Naive thymus-derived CD8-positive, alpha-beta T cell (primary cell): ENCODE measurements around the gene MYO10. TPM values are rescaled to one million over a fixed set of nuclear protein-coding genes. Genes with fewer than 3 reads are reported as not detected.

ENCODE experiments used
- ATAC-seq, 2 donors: fragments of 150-1000 bp; cut with Tn5 transposase in 1 of 2; sonication (Bioruptor Pico), chemical (Tn5 transposase) in 1 of 2; 1 replicate in 1 of 2; 2 replicates in 1 of 2; pipeline ENCODE4 v1.10.0; 2021; ENCODE audit warnings: mild to moderate bottlenecking in 2 of 2, moderate library complexity in 2 of 2
- POLR2A ChIA-PET: fragments of 350-600 bp; sonication (Branson Sonifier 250); formaldehyde crosslinking; loops from one replicate; lab custom pipeline; 2021; ENCODE audit warnings: antibody characterized with exemption; lab: Charles Lee
- DNase-seq, 10 donors: peaks; one replicate each; pipeline versions ENCODE4 v3.0.0 to v3.0.0-alpha.2; 2020 to 2022
- H3K27ac Mint-ChIP-seq, 10 donors: one replicate each; pipeline ENCODE4 v1.8.0; 2020 to 2022; ENCODE audit warnings: mild to moderate bottlenecking in 10 of 10, mixed read lengths in 10 of 10, moderate library complexity in 4 of 10, inconsistent platforms in 1 of 10
- H3K27me3 Mint-ChIP-seq, 5 donors: one replicate each; pipeline ENCODE4 v1.8.0; 2021 to 2022; ENCODE audit warnings: mixed read lengths in 5 of 5
- H3K36me3 Mint-ChIP-seq, 3 donors: one replicate each; pipeline ENCODE4 v1.8.0; 2020 to 2022; ENCODE audit warnings: mixed read lengths in 3 of 3, mild to moderate bottlenecking in 2 of 3, inconsistent platforms in 1 of 3
- H3K4me1 Mint-ChIP-seq, 4 donors: one replicate each; pipeline ENCODE4 v1.8.0; 2021 to 2022; ENCODE audit warnings: mixed read lengths in 4 of 4
- H3K4me3 Mint-ChIP-seq, 10 donors: one replicate each; pipeline ENCODE4 v1.8.0; 2020 to 2022; ENCODE audit warnings: mild to moderate bottlenecking in 10 of 10, mixed read lengths in 10 of 10, moderate library complexity in 6 of 10, inconsistent platforms in 1 of 10
- H3K9me3 Mint-ChIP-seq, 9 donors: one replicate each; pipeline ENCODE4 v1.8.0; 2020 to 2022; ENCODE audit warnings: mixed read lengths in 9 of 9, mild to moderate bottlenecking in 3 of 9, inconsistent platforms in 1 of 9, moderate library complexity in 1 of 9
- polyA plus RNA-seq, 3 donors: library from polyadenylated mRNA; unstranded; fragments of 300-500 nt; fragmentation: Illumina TruSeq; gene quantifications; one replicate each; pipeline ENCODE4 v1.2.3, GENCODE V29; 2021
- total RNA-seq, 8 experiments: library from RNA in 2 of 8; stranded (reverse) in 2 of 8; gene quantifications; one replicate each; pipeline ENCODE4 v1.2.3 and lab custom pipeline; 2021 to 2026

Gene MYO10
- total and polyA plus RNA-seq, 5 experiments from 2014 or later: 0.02 to 0.07 TPM; not detected in 3

- Mint-ChIP-seq H3K4me3 (no peak overlapping the region), H3K36me3 (no peaks in the 10 kb centered on the region), H3K4me1 (peaks cover 5 to 17% (median 13%) of the 10 kb centered on the region in 4 donors), H3K27ac (peak overlapping the region in 2 of 10 donors; percentile 25 to 43), H3K9me3 (no peaks in the 10 kb centered on the region), H3K27me3 (peaks cover 0 to 3% (median 0%) of the 10 kb centered on the region in 5 donors)
- DNase-seq (no peak), ATAC-seq (no peak)
- POLR2A ChIA-PET: interaction anchor here (4.2 kb wide), 1 partner anchor 57 kb away, joined by 25 read pairs; the partner anchor contains the start of gene RETREG1
Observed at GRCh38 chr5:16674750-16675149, 261.3 kb downstream of the MYO10 start.

- POLR2A ChIA-PET: interaction anchor here (0.6 to 4.2 kb wide), 4 partner anchors 24 to 90 kb away, joined by 4 to 25 read pairs (median 6); partner anchors contain the start of gene RETREG1
- H3K4me1 Mint-ChIP-seq: peaks cover 5 to 17% (median 13%) of the 10 kb centered on the region in 4 donors
- peak; percentile 89 for ATAC-seq
- H3K4me3 Mint-ChIP-seq: peak overlapping the region in 9 of 10 donors; percentile 48 to 81 (median 62)
- no peaks in the 10 kb centered on the region for H3K9me3 Mint-ChIP-seq
- H3K36me3 Mint-ChIP-seq: no peaks in the 10 kb centered on the region
- DNase-seq: peak in 9 of 10 donors; percentile 18 to 73 (median 42)
- peak overlapping the region; percentile 2 to 83 (median 50) for H3K27ac Mint-ChIP-seq
- H3K27me3 Mint-ChIP-seq: peaks cover 0 to 1% (median 0%) of the 10 kb centered on the region in 5 donors
Observed at GRCh38 chr5:16673241-16674201, 262.6 kb downstream of the MYO10 start.

GRCh38 chr5:16671208-16671607 is 264.9 kb downstream of the MYO10 start:
- Mint-ChIP-seq H3K27me3 (no peaks in the 10 kb centered on the region), H3K4me3 (no peak overlapping the region), H3K36me3 (no peaks in the 10 kb centered on the region), H3K9me3 (no peaks in the 10 kb centered on the region), H3K27ac (no peak overlapping the region), H3K4me1 (peaks cover 6 to 18% (median 13%) of the 10 kb centered on the region in 4 donors)
- POLR2A ChIA-PET: interaction anchor here (4.2 kb wide), 1 partner anchor 54 kb away, joined by 25 read pairs; the partner anchor contains the start of gene RETREG1
- DNase-seq (no peak), ATAC-seq (no peak)

- DNase-seq (no peak), ATAC-seq (no peak)
- Mint-ChIP-seq H3K4me1 (peaks cover 6 to 19% (median 16%) of the 10 kb centered on the region in 4 donors), H3K9me3 (no peaks in the 10 kb centered on the region), H3K27ac (no peak overlapping the region), H3K27me3 (no peaks in the 10 kb centered on the region), H3K36me3 (no peaks in the 10 kb centered on the region), H3K4me3 (no peak overlapping the region)
- POLR2A ChIA-PET: interaction anchor here (0.7 to 1.1 kb wide), 2 partner anchors 52 to 53 kb away, joined by 3 to 4 read pairs; partner anchors contain the start of gene RETREG1
Observed at GRCh38 chr5:16669776-16670175, 266.3 kb downstream of the MYO10 start.

GRCh38 chr5:16668631-16669030 is 267.5 kb downstream of the MYO10 start:
- no peak overlapping the region for H3K4me3 Mint-ChIP-seq
- no peak overlapping the region for H3K27ac Mint-ChIP-seq
- POLR2A ChIA-PET: interaction anchor here (7.6 kb wide), 1 partner anchor 52 kb away, joined by 67 read pairs; the partner anchor contains the start of gene RETREG1
- H3K27me3 Mint-ChIP-seq: no peaks in the 10 kb centered on the region
- no peak for DNase-seq
- ATAC-seq: no peak
- H3K4me1 Mint-ChIP-seq: peaks cover 6 to 20% (median 15%) of the 10 kb centered on the region in 4 donors
- no peaks in the 10 kb centered on the region for H3K36me3 Mint-ChIP-seq
- H3K9me3 Mint-ChIP-seq: no peaks in the 10 kb centered on the region

- POLR2A ChIA-PET: interaction anchor here (7.6 kb wide), 1 partner anchor 52 kb away, joined by 67 read pairs; the partner anchor contains the start of gene RETREG1
- DNase-seq (no peak), ATAC-seq (no peak)
- Mint-ChIP-seq H3K9me3 (no peaks in the 10 kb centered on the region), H3K36me3 (no peaks in the 10 kb centered on the region), H3K4me1 (peaks cover 3 to 20% (median 13%) of the 10 kb centered on the region in 4 donors), H3K4me3 (no peak overlapping the region), H3K27ac (peak overlapping the region in 1 of 10 donors; percentile 38), H3K27me3 (no peaks in the 10 kb centered on the region)
Observed at GRCh38 chr5:16668194-16668593, 267.9 kb downstream of the MYO10 start.

GRCh38 chr5:16666883-16667398 is 269.1 kb downstream of the MYO10 start:
- POLR2A ChIA-PET: interaction anchor here (0.6 to 7.6 kb wide), 7 partner anchors 9 to 210 kb away, joined by 3 to 67 read pairs (median 7); partner anchors contain the start of genes RETREG1 and ZNF622
- peak overlapping the region in 2 of 10 donors; percentile 52 to 72 for H3K4me3 Mint-ChIP-seq
- no peaks in the 10 kb centered on the region for H3K9me3 Mint-ChIP-seq
- H3K36me3 Mint-ChIP-seq: no peaks in the 10 kb centered on the region
- peaks cover 0 to 14% (median 6%) of the 10 kb centered on the region in 4 donors for H3K4me1 Mint-ChIP-seq
- H3K27ac Mint-ChIP-seq: peak overlapping the region in 4 of 10 donors; percentile 72 to 79 (median 79)
- no peaks in the 10 kb centered on the region for H3K27me3 Mint-ChIP-seq
- DNase-seq (peak in 9 of 10 donors; percentile 10 to 69 (median 32)), ATAC-seq (peak in 1 of 2 donors; percentile 65)

GRCh38 chr5:16666130-16666882 is 269.8 kb downstream of the MYO10 start:
- DNase-seq (no peak), ATAC-seq (peak in 1 of 2 donors; percentile 57)
- peak overlapping the region in 2 of 10 donors; percentile 53 to 72 for H3K4me3 Mint-ChIP-seq

GRCh38 chr5:16665601-16666000 is 270.5 kb downstream of the MYO10 start:
- Mint-ChIP-seq H3K4me3 (peak overlapping the region in 1 of 10 donors; percentile 19), H3K9me3 (no peaks in the 10 kb centered on the region), H3K27me3 (no peaks in the 10 kb centered on the region), H3K4me1 (peaks cover 5 to 14% (median 9%) of the 10 kb centered on the region in 4 donors), H3K27ac (peak overlapping the region in 1 of 10 donors; percentile 19), H3K36me3 (no peaks in the 10 kb centered on the region)
- POLR2A ChIA-PET: interaction anchor here (0.7 to 7.6 kb wide), 4 partner anchors 8 to 49 kb away, joined by 4 to 67 read pairs (median 8); partner anchors contain the start of gene RETREG1
- DNase-seq: no peak
- no peak for ATAC-seq

More at GRCh38 chr5:16666130-16666882, 269.8 kb downstream of the MYO10 start:
- H3K27ac Mint-ChIP-seq: peak overlapping the region in 7 of 10 donors; percentile 11 to 79 (median 72)
- H3K4me1 Mint-ChIP-seq: peaks cover 3 to 14% (median 7%) of the 10 kb centered on the region in 4 donors
- no peaks in the 10 kb centered on the region for H3K36me3 Mint-ChIP-seq
- no peaks in the 10 kb centered on the region for H3K9me3 Mint-ChIP-seq
- POLR2A ChIA-PET: interaction anchor here (0.6 to 7.6 kb wide), 7 partner anchors 9 to 210 kb away, joined by 3 to 67 read pairs (median 7); partner anchors contain the start of genes RETREG1 and ZNF622
- H3K27me3 Mint-ChIP-seq: no peaks in the 10 kb centered on the region

GRCh38 chr5:16664368-16664767 is 271.7 kb downstream of the MYO10 start:
- POLR2A ChIA-PET: interaction anchor here (7.6 kb wide), 1 partner anchor 48 kb away, joined by 67 read pairs; the partner anchor contains the start of gene RETREG1
- Mint-ChIP-seq H3K4me3 (no peak overlapping the region), H3K4me1 (peaks cover 5 to 14% (median 9%) of the 10 kb centered on the region in 4 donors), H3K9me3 (no peaks in the 10 kb centered on the region), H3K27ac (peak overlapping the region in 4 of 10 donors; percentile 19 to 81 (median 50)), H3K36me3 (no peaks in the 10 kb centered on the region), H3K27me3 (no peaks in the 10 kb centered on the region)
- no peak for DNase-seq
- no peak for ATAC-seq

GRCh38 chr5:16663840-16664239 is 272.2 kb downstream of the MYO10 start:
- Mint-ChIP-seq H3K27ac (peak overlapping the region in 5 of 10 donors; percentile 43 to 87 (median 65)), H3K27me3 (no peaks in the 10 kb centered on the region), H3K4me1 (peaks cover 5 to 14% (median 9%) of the 10 kb centered on the region in 4 donors), H3K36me3 (no peaks in the 10 kb centered on the region), H3K4me3 (peak overlapping the region in 1 of 10 donors; percentile 12), H3K9me3 (no peaks in the 10 kb centered on the region)
- ATAC-seq (no peak), DNase-seq (no peak)
- POLR2A ChIA-PET: interaction anchor here (1.0 to 7.6 kb wide), 2 partner anchors 48 to 72 kb away, joined by 3 to 67 read pairs; partner anchors contain the start of gene RETREG1
